H1 (cell line): ENCODE data around the gene SLC22A23. TPM values are rescaled to one million over a fixed set of nuclear protein-coding genes. Genes with fewer than 3 reads are reported as not detected.

Experiments used
- CTCF ChIA-PET: fragments of 300-600 bp; sonication (Branson Sonifier 250); formaldehyde crosslinking; loops from one replicate; lab custom pipeline; 2021; ENCODE audit not compliant: partially characterized antibody; lab: Charles Lee
- POLR2A ChIA-PET: fragments of 300-600 bp; sonication (Branson Sonifier 250); formaldehyde crosslinking; loops from one replicate; lab custom pipeline; 2021; ENCODE audit warnings: inconsistent platforms; ENCODE audit not compliant: partially characterized antibody; lab: Charles Lee
- DNase-seq, 2 experiments: peaks; one replicate each; pipeline versions ENCODE4 v3.0.0 to v3.0.0-alpha.2; 2010 to 2022; ENCODE audit warnings: low spot score in 2 of 2, low read depth in 1 of 2, mixed read lengths in 1 of 2
- FAIRE-seq: peaks from 2 replicates; lab custom pipeline; 2011; peaks lifted over from hg19 to GRCh38; lab: Jason Lieb, UNC
- H2AFZ ChIP-seq: 2 replicates; pipeline ENCODE4 v1.8.1; 2012; ENCODE audit warnings: low read length, inconsistent platforms
- H2AK5ac ChIP-seq: 2 replicates; pipeline ENCODE4 v1.6.1; 2013; ENCODE audit warnings: low read depth, low read length
- H2BK120ac ChIP-seq: replicated peaks from 2 replicates; pipeline ENCODE3; 2013; ENCODE audit warnings: low read depth, low read length, inconsistent platforms
- H2BK12ac ChIP-seq: 2 replicates; pipeline ENCODE4 v1.6.1; 2013; ENCODE audit warnings: low read depth, low read length
- H2BK15ac ChIP-seq: 2 replicates; pipeline ENCODE4 v1.6.1; 2013; ENCODE audit warnings: low read length
- H2BK20ac ChIP-seq: 2 replicates; pipeline ENCODE4 v1.6.1; 2013; ENCODE audit warnings: low read length
- H2BK5ac ChIP-seq: 2 replicates; pipeline ENCODE4 v1.6.1; 2013; ENCODE audit warnings: low read depth, low read length
- H3K14ac ChIP-seq: 2 replicates; pipeline ENCODE4 v1.6.1; 2013; ENCODE audit warnings: inconsistent platforms; ENCODE audit not compliant: insufficient read length
- H3K18ac ChIP-seq: 2 replicates; pipeline ENCODE4 v1.6.1; 2013; ENCODE audit warnings: low read length; ENCODE audit errors: extremely low read depth
- H3K23ac ChIP-seq: 2 replicates; pipeline ENCODE4 v1.6.1; 2013; ENCODE audit warnings: inconsistent platforms; ENCODE audit not compliant: insufficient read length
- H3K23me2 ChIP-seq: 2 replicates; pipeline ENCODE4 v1.6.1; 2013; ENCODE audit warnings: low read depth, low read length
- H3K27ac ChIP-seq: 2 replicates; pipeline ENCODE4 v1.6.1; 2011; ENCODE audit warnings: low read depth, low read length, inconsistent platforms
- H3K27me3 ChIP-seq, 4 experiments: replicated peaks in 1 of 4; 1 replicate in 1 of 4; 2 replicates in 3 of 4; pipeline versions ENCODE4 v1.6.1 to v1.8.1; 2011 to 2013; ENCODE audit warnings: low read length in 3 of 4, mild to moderate bottlenecking in 3 of 4, inconsistent platforms in 2 of 4, mixed read lengths in 2 of 4, moderate library complexity in 1 of 4; ENCODE audit not compliant: control insufficient read depth in 3 of 4, insufficient read depth in 3 of 4; ENCODE audit errors: extremely low read depth in 1 of 4
- H3K36me3 ChIP-seq, 4 experiments: 2 replicates each; pipeline versions ENCODE4 v1.6.1 to v1.8.1; 2011 to 2013; ENCODE audit warnings: mild to moderate bottlenecking in 4 of 4, low read length in 3 of 4, moderate library complexity in 2 of 4, control low read depth in 1 of 4, inconsistent platforms in 1 of 4; ENCODE audit not compliant: insufficient read depth in 4 of 4, control insufficient read depth in 2 of 4
- H3K4ac ChIP-seq: replicated peaks from 2 replicates; pipeline ENCODE3; 2013; ENCODE audit warnings: low read length, low read depth, mixed read lengths, inconsistent platforms; ENCODE audit not compliant: insufficient read length
- H3K4me1 ChIP-seq, 4 experiments: replicated peaks in 1 of 4; 1 replicate in 1 of 4; 2 replicates in 3 of 4; pipeline versions ENCODE4 v1.6.1 to v1.8.1; 2011 to 2013; ENCODE audit warnings: low read length in 3 of 4, inconsistent platforms in 2 of 4, mixed read lengths in 1 of 4; ENCODE audit not compliant: insufficient read depth in 4 of 4, control insufficient read depth in 3 of 4
- H3K4me2 ChIP-seq, 2 experiments: 2 replicates each; pipeline versions ENCODE4 v1.6.1 to v1.8.1; 2011 to 2013; ENCODE audit warnings: low read depth in 2 of 2, low read length in 2 of 2, control low read depth in 1 of 2, inconsistent platforms in 1 of 2, mild to moderate bottlenecking in 1 of 2; ENCODE audit not compliant: insufficient read depth in 1 of 2
- H3K4me3 ChIP-seq, 4 experiments: fragments of 200-600, 300-600 bp in 1 of 4; sonication (generic), shearing (Covaris generic), sonication (Bioruptor Twin) in 1 of 4; 2 replicates each; pipeline versions ENCODE4 v1.5.1 to v1.8.1; 2011 to 2016; ENCODE audit warnings: low read length in 4 of 4, low read depth in 3 of 4, control low read depth in 2 of 4, inconsistent platforms in 2 of 4, mild to moderate bottlenecking in 2 of 4, mixed read lengths in 1 of 4, moderate library complexity in 1 of 4; ENCODE audit not compliant: insufficient read depth in 2 of 4; ENCODE audit errors: extremely low read depth in 1 of 4
- H3K56ac ChIP-seq: replicated peaks from 2 replicates; pipeline ENCODE3; 2013; ENCODE audit warnings: low read depth, mild to moderate bottlenecking, mixed read lengths, low read length, inconsistent platforms; ENCODE audit not compliant: insufficient read length
- H3K79me1 ChIP-seq: 2 replicates; pipeline ENCODE4 v1.6.1; 2013; ENCODE audit warnings: low read depth, low read length, control low read depth
- H3K79me2 ChIP-seq, 2 experiments: 2 replicates each; pipeline versions ENCODE4 v1.6.1 to v1.8.1; 2012 to 2013; ENCODE audit warnings: low read length in 2 of 2, mild to moderate bottlenecking in 2 of 2, inconsistent platforms in 1 of 2; ENCODE audit not compliant: insufficient read depth in 2 of 2, control insufficient read depth in 1 of 2
- H3K9ac ChIP-seq, 4 experiments: replicated peaks in 1 of 4; 1 replicate in 1 of 4; 2 replicates in 3 of 4; pipeline versions ENCODE4 v1.6.1 to v1.8.1; 2011 to 2013; ENCODE audit warnings: low read depth in 3 of 4, low read length in 3 of 4, control low read depth in 2 of 4, mild to moderate bottlenecking in 2 of 4, moderate library complexity in 2 of 4, inconsistent platforms in 1 of 4; ENCODE audit errors: extremely low read depth in 1 of 4
- H3K9me3 ChIP-seq, 2 experiments: 2 replicates each; pipeline versions ENCODE4 v1.6.1 to v1.8.1; 2012 to 2013; ENCODE audit warnings: mild to moderate bottlenecking in 2 of 2, moderate library complexity in 2 of 2, control low read depth in 1 of 2, inconsistent platforms in 1 of 2, low read depth in 1 of 2, low read length in 1 of 2, mixed read lengths in 1 of 2; ENCODE audit not compliant: insufficient read depth in 2 of 2
- H4K20me1 ChIP-seq, 2 experiments: replicated peaks in 1 of 2; 2 replicates each; pipeline versions ENCODE3 to v1.8.1; 2011 to 2013; ENCODE audit warnings: inconsistent platforms in 2 of 2, low read length in 2 of 2, mild to moderate bottlenecking in 1 of 2; ENCODE audit not compliant: insufficient read depth in 2 of 2, control insufficient read depth in 1 of 2
- H4K5ac ChIP-seq: 2 replicates; pipeline ENCODE4 v1.6.1; 2013; ENCODE audit warnings: low read length, low read depth, mixed read lengths, inconsistent platforms; ENCODE audit not compliant: insufficient read length
- H4K8ac ChIP-seq: 2 replicates; pipeline ENCODE4 v1.8.0; 2013; ENCODE audit warnings: mild to moderate bottlenecking, moderate library complexity, low read length, inconsistent platforms; ENCODE audit not compliant: insufficient read depth; ENCODE audit errors: extremely low read depth
- H4K91ac ChIP-seq: replicated peaks from 2 replicates; pipeline ENCODE3; 2013; ENCODE audit warnings: low read length, mixed read lengths, inconsistent platforms; ENCODE audit not compliant: insufficient read length
- BCL11A ChIP-seq, 2 experiments: IDR thresholded peaks; one replicate each; pipeline ENCODE4 v1.6.1; 2011; ENCODE audit warnings: low read depth in 2 of 2, low read length in 2 of 2, mild to moderate bottlenecking in 2 of 2
- KDM1A ChIP-seq: fragments of 200-600, 300-600 bp; sonication (generic); IDR thresholded peaks from 2 replicates; pipeline ENCODE4 v1.7.1; 2016; ENCODE audit warnings: mild to moderate bottlenecking, low read length, borderline replicate concordance
- WGBS, 2 experiments: shearing (Covaris generic) in 1 of 2; methylation state at CpG; one replicate each; pipeline versions ENCODE4 v1.1.6 to v1.1.7; 2013 to 2015; ENCODE audit warnings: low lambda C conversion rate in 2 of 2, mixed read lengths in 2 of 2, inconsistent platforms in 1 of 2, low coverage in 1 of 2, missing lambda C conversion rate in 1 of 2; ENCODE audit not compliant: insufficient replicate concordance in 2 of 2, insufficient coverage in 1 of 2, insufficient read length in 1 of 2; ENCODE audit errors: extremely low coverage in 1 of 2, missing lambda C conversion rate in 1 of 2; 5-methylcytosine and 5-hydroxymethylcytosine counted together
- polyA plus RNA-seq, 7 experiments: library from polyadenylated mRNA; depleted of rRNA in 3 of 7; stranded (reverse) in 5 of 7; unstranded in 2 of 7; fragments of >200 nt in 5 of 7; fragments of 200-250 nt in 2 of 7; gene quantifications; 1 replicate in 5 of 7; 2 replicates in 1 of 7; 4 replicates in 1 of 7; pipeline versions ENCODE4 v1.2.1 to v1.2.3, GENCODE V29; 2011 to 2013; ENCODE audit warnings: missing spikeins in 2 of 7, mixed read lengths in 2 of 7
- total RNA-seq: library from RNA; stranded (reverse); fragmentation: NEBNext Ultra II Directional; extraction: Animal tissue kit (Norgen Biotek cat#: 25700); gene quantifications from 2 replicates; pipeline ENCODE4 v1.2.1, GENCODE V29; 2021

Gene SLC22A23
- total and polyA plus RNA-seq, 2 of the 8 experiments (the other 6 are each of a cell fraction or from before 2014, with no cell fraction given), result 9.9 to 38.4 TPM

- no peaks in the 10 kb centered on the region for H3K79me2 ChIP-seq
- CTCF ChIA-PET, result interaction anchor here (0.6 to 0.9 kb wide), 2 partner anchors 8 to 431 kb away, joined by 3 to 4 read pairs; no protein-coding TSS in a partner anchor
These were observed 155.3 kb downstream of the SLC22A23 start for GRCh38 chr6:3301506-3301905.

More at GRCh38 chr6:3301506-3301905, 155.3 kb downstream of the SLC22A23 start:
- no peak overlapping the region for H2AK5ac ChIP-seq
- POLR2A ChIA-PET, result no interaction called here
- no peak overlapping the region for H4K91ac ChIP-seq
- no peak overlapping the region for H3K9ac ChIP-seq
- no peak overlapping the region for H4K8ac ChIP-seq
- no peak for TF ChIP-seq KDM1A
- no peak for TF ChIP-seq BCL11A (IDR thresholded peaks at IDR 0.05; ENCODE audit: low read depth in 2 of 2, low read length in 2 of 2)
- TF ChIP-seq, all 59 proteins: peak for 0
- Histone ChIP-seq H2AFZ (no peak overlapping the region), H2BK20ac (no peak overlapping the region), H3K4me1 (no peaks in the 10 kb centered on the region), H3K23me2 (no peaks in the 10 kb centered on the region), H3K9me3 (no peaks in the 10 kb centered on the region), H2BK5ac (no peak overlapping the region), H3K4me2 (no peak overlapping the region), H2BK15ac (no peak overlapping the region), H3K79me1 (no peaks in the 10 kb centered on the region), H3K18ac (no peak overlapping the region), H3K36me3 (no peaks in the 10 kb centered on the region; a peak in 1 of 8 replicates), H3K27me3 (no peaks in the 10 kb centered on the region), H4K5ac (no peak overlapping the region), H3K4ac (no peak overlapping the region), H3K27ac (no peak overlapping the region), H3K23ac (no peak overlapping the region), H3K4me3 (no peak overlapping the region), H2BK120ac (no peak overlapping the region), H3K56ac (no peak overlapping the region), H2BK12ac (no peak overlapping the region), H4K20me1 (no peaks in the 10 kb centered on the region), H3K14ac (no peak overlapping the region)
- DNase-seq (no peak), FAIRE-seq (no peak)
- 94% methylated on average over 8 of the region's 8 CpGs; no CpG with 5 or more reads in 1 of the 2 experiments for WGBS, 2 experiments
